Fibroblast of lung (primary cell): ENCODE data around the gene SMAD3.

Experiments
- CTCF ChIP-seq, 2 donors: IDR thresholded peaks in 1 of 2; conservative IDR thresholded peaks in 1 of 2; 1 replicate in 1 of 2; 2 replicates in 1 of 2; pipeline ENCODE4 v1.5.1; 2011 to 2012; ENCODE audit warnings: low read length in 2 of 2, control low read depth in 1 of 2, inconsistent platforms in 1 of 2, low read depth in 1 of 2, mild to moderate bottlenecking in 1 of 2
- EZH2 ChIP-seq: IDR thresholded peaks from 2 replicates; pipeline ENCODE4 v1.5.1; 2012; ENCODE audit warnings: low read length, control low read depth, mild to moderate bottlenecking; ENCODE audit errors: missing control alignments

- TF ChIP-seq CTCF (conservative IDR thresholded peaks at IDR 0.05 in 1 of 2, IDR thresholded peaks at IDR 0.05 in 1 of 2; ENCODE audit: low read depth in 1 of 2, low read length in 2 of 2) (no peak), EZH2 (no peak)
Measured at GRCh38 chr15:67120839-67121643, 55.6 kb downstream of the SMAD3 start.
